Neural cell (in vitro differentiated cells): ENCODE measurements around the gene CHRDL2.

ENCODE experiments used
- EP300 ChIP-seq: fragments of 450-650 bp; conservative IDR thresholded peaks from 2 replicates; pipeline ENCODE4 v1.6.1; 2014; ENCODE audit warnings: antibody characterized with exemption, mild to moderate bottlenecking, moderate library complexity; ENCODE audit not compliant: poor library complexity, severe bottlenecking
- EZH2 ChIP-seq: fragments of 200-600, 300-800 bp; shearing (Covaris generic), sonication (generic); IDR thresholded peaks from 2 replicates; pipeline ENCODE4 v1.6.1; 2014; ENCODE audit warnings: antibody characterized with exemption, low read length, borderline replicate concordance, mild to moderate bottlenecking; ENCODE audit not compliant: insufficient read depth, poor library complexity, severe bottlenecking
- MXI1 ChIP-seq: fragments of 450-650 bp; conservative IDR thresholded peaks from 2 replicates; pipeline ENCODE4 v1.6.1; 2014; ENCODE audit warnings: antibody characterized with exemption, mild to moderate bottlenecking; ENCODE audit not compliant: poor library complexity, severe bottlenecking
- POLR2AphosphoS5 ChIP-seq: IDR thresholded peaks from 2 replicates; pipeline ENCODE4 v1.6.1; 2012
- RAD21 ChIP-seq: fragments of 450-650 bp; conservative IDR thresholded peaks from 2 replicates; pipeline ENCODE4 v1.6.1; 2014; ENCODE audit warnings: antibody characterized with exemption, mild to moderate bottlenecking, moderate library complexity
- SMC3 ChIP-seq: fragments of 450-650 bp; conservative IDR thresholded peaks from 2 replicates; pipeline ENCODE4 v1.6.1; 2014; ENCODE audit warnings: antibody characterized with exemption, mild to moderate bottlenecking, moderate library complexity; ENCODE audit not compliant: poor library complexity
- TAF1 ChIP-seq: IDR thresholded peaks from 2 replicates; pipeline ENCODE4 v1.6.1; 2012; ENCODE audit warnings: low read depth
- TF ChIP-seq, protein P1 (sequence below): fragments of 450-650 bp; IDR thresholded peaks from 2 replicates; pipeline ENCODE4 v1.5.1; 2014; ENCODE audit warnings: antibody characterized with exemption, mild to moderate bottlenecking, moderate library complexity; ENCODE audit not compliant: poor library complexity, severe bottlenecking
- TF ChIP-seq, protein P2 (sequence below): IDR thresholded peaks from 2 replicates; pipeline ENCODE4 v1.6.1; 2012; ENCODE audit warnings: borderline replicate concordance

DNA sequence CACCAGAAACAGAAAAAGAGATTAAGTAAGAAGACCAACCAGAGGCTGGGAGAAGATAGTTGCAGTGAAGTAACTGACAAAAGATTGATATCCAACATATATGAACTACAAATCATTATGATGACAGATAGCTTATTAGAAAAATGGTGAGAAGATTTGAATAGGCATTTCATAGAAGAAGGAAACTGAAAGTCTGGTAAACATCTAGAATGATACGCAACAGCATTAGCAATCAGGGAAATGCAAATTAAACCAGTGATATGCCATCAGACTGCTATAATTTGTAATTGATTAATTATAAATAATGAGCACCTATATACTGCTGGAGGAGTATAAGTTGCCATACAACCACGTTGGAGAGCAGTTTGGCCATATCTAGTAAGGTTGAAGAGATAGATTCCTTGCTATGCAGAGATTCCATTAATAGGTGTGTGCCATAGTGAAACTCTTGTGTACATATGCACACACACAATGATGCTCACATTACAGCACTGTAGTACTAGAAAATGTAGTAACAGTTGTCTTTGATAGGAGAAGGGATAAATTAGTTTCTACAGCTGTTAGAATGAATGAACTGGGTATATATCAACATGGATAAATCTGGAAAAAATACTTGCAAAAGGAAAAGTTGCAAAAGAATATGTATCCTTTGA is 38.0 kb upstream of the CHRDL2 start:
- TF ChIP-seq, protein P1, sequence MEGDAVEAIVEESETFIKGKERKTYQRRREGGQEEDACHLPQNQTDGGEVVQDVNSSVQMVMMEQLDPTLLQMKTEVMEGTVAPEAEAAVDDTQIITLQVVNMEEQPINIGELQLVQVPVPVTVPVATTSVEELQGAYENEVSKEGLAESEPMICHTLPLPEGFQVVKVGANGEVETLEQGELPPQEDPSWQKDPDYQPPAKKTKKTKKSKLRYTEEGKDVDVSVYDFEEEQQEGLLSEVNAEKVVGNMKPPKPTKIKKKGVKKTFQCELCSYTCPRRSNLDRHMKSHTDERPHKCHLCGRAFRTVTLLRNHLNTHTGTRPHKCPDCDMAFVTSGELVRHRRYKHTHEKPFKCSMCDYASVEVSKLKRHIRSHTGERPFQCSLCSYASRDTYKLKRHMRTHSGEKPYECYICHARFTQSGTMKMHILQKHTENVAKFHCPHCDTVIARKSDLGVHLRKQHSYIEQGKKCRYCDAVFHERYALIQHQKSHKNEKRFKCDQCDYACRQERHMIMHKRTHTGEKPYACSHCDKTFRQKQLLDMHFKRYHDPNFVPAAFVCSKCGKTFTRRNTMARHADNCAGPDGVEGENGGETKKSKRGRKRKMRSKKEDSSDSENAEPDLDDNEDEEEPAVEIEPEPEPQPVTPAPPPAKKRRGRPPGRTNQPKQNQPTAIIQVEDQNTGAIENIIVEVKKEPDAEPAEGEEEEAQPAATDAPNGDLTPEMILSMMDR = no peak
- no peak for TF ChIP-seq SMC3
- no peak for TF ChIP-seq MXI1
- no peak for TF ChIP-seq EP300
- no peak for TF ChIP-seq TAF1
- TF ChIP-seq, protein P2, sequence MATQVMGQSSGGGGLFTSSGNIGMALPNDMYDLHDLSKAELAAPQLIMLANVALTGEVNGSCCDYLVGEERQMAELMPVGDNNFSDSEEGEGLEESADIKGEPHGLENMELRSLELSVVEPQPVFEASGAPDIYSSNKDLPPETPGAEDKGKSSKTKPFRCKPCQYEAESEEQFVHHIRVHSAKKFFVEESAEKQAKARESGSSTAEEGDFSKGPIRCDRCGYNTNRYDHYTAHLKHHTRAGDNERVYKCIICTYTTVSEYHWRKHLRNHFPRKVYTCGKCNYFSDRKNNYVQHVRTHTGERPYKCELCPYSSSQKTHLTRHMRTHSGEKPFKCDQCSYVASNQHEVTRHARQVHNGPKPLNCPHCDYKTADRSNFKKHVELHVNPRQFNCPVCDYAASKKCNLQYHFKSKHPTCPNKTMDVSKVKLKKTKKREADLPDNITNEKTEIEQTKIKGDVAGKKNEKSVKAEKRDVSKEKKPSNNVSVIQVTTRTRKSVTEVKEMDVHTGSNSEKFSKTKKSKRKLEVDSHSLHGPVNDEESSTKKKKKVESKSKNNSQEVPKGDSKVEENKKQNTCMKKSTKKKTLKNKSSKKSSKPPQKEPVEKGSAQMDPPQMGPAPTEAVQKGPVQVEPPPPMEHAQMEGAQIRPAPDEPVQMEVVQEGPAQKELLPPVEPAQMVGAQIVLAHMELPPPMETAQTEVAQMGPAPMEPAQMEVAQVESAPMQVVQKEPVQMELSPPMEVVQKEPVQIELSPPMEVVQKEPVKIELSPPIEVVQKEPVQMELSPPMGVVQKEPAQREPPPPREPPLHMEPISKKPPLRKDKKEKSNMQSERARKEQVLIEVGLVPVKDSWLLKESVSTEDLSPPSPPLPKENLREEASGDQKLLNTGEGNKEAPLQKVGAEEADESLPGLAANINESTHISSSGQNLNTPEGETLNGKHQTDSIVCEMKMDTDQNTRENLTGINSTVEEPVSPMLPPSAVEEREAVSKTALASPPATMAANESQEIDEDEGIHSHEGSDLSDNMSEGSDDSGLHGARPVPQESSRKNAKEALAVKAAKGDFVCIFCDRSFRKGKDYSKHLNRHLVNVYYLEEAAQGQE = no peak
- TF ChIP-seq POLR2AphosphoS5 = no peak
- TF ChIP-seq EZH2 = no peak
- no peak for TF ChIP-seq RAD21
